Activated CD8-positive, alpha-beta T cell treated with anti-CD3 and anti-CD28 coated beads, Interleukin-2, amount 10 ng/mL, durations not matched to agents 7 days and 5 days (primary cell): ENCODE results near the gene DRC1. TPM values are rescaled to one million over a fixed set of nuclear protein-coding genes. Genes with fewer than 3 reads are reported as not detected.

Source experiments
- ATAC-seq: fragments of 150-1000 bp; cut with Tn5 transposase; one replicate; pipeline ENCODE4 v1.10.0; 2021; ENCODE audit warnings: moderate library complexity
- CTCF ChIA-PET: fragments of 350-600 bp; sonication (Branson Sonifier 250); formaldehyde crosslinking; loops from one replicate; lab custom pipeline; 2021; ENCODE audit warnings: antibody characterized with exemption; lab: Charles Lee
- POLR2A ChIA-PET: fragments of 350-600 bp; sonication (Branson Sonifier 250); formaldehyde crosslinking; loops from one replicate; lab custom pipeline; 2021; ENCODE audit warnings: antibody characterized with exemption; lab: Charles Lee
- DNase-seq: peaks from one replicate; pipeline ENCODE4 v3.0.0-alpha.2; 2020
- H3K27ac Mint-ChIP-seq: one replicate; pipeline ENCODE4 v1.8.0; 2021; ENCODE audit warnings: mild to moderate bottlenecking, mixed read lengths
- H3K27me3 Mint-ChIP-seq: one replicate; pipeline ENCODE4 v1.8.0; 2021; ENCODE audit warnings: low read depth, mixed read lengths
- H3K36me3 Mint-ChIP-seq: one replicate; pipeline ENCODE4 v1.8.0; 2021; ENCODE audit warnings: low read depth, mixed read lengths
- H3K4me1 Mint-ChIP-seq: one replicate; pipeline ENCODE4 v1.8.0; 2021; ENCODE audit warnings: low read depth, mixed read lengths
- H3K4me3 Mint-ChIP-seq: one replicate; pipeline ENCODE4 v1.8.0; 2021; ENCODE audit warnings: mild to moderate bottlenecking, mixed read lengths
- H3K9me3 Mint-ChIP-seq: one replicate; pipeline ENCODE4 v1.8.0; 2022; ENCODE audit warnings: mixed read lengths; ENCODE audit not compliant: insufficient read depth
- total RNA-seq, 2 experiments: library from RNA; stranded (reverse); gene quantifications; one replicate each; pipeline ENCODE4 v1.2.3, GENCODE V29; 2021

The DRC1 gene
- total RNA-seq, 2 experiments from 2014 or later, result not detected

DNA sequence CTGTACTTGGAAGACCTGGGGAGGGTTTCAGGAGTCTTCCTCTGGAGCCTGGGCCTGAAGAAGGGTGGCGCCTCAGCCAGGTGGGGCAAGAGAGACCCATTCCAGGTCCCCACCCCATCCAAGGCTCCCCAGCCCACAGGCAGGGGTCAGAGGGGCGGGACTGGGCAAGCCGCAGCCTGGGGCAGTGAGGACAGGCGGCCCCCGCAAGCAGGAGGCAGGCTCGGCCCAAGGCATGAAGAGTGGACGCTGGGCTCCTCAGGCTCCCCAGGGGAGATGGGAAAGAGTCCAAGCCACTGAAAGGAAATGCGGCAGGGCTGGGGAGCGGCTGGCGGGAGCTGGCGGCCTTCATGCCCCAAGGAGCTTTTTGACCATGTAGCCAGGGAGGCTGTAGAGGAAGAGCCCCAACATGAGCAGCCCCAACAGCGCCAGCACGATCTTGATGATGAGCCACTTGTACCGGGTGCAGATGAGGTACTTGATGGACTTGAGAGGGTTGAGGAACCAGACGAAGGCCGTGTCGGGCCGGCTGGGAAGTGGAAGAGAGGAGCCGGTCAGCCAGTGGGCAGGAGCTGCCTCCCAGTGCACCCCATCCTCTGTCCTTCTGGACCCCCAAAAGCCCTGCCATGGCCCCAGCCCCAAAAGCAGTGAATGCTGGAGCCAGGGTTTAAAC lies 56.1 kb downstream of the DRC1 start:
- Mint-ChIP-seq H3K36me3 (no peaks in the 10 kb centered on the region), H3K9me3 (no peaks in the 10 kb centered on the region), H3K27me3 (peaks cover 3% of the 10 kb centered on the region), H3K4me1 (no peaks in the 10 kb centered on the region), H3K27ac (no peak overlapping the region), H3K4me3 (no peak overlapping the region)
- DNase-seq, result no peak
- CTCF ChIA-PET, result interaction anchor here (2.5 kb wide), 1 partner anchor 11 kb away, joined by 7 read pairs; no protein-coding TSS in a partner anchor
- ATAC-seq, result no peak
- POLR2A ChIA-PET, result no interaction called here

DNA sequence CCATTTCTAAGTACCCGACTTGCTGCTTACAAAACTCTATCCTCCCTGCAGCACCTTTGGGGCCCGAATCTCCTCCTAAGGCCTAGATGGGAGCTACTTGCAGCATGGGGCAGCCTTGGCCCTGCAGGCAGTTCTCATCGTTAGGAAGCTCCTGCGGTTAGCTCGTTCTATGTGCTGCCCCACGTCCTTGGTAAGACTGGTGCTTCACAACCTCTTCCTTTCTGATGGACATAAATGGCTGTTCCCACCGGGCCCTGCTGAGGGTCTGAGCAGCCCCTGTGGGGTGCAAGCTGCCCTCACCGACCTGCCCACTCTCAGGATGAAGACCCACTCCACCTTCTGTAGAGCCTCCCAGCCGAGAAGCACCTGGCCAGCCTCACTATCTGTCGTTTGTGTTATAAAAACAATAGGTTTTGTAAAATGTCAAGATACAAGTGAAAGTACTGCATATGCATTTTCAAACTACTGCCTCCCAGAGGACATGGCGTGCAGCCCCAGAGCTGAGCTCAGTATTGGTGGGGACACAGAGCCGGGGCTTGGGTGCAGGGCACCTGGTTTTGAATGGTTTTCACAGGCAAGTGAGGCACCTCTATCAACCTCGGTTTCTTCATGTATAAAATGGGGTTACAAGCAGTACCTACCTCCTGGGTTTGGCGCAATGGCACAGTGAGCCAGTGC lies 56.8 kb downstream of the DRC1 start:
- Mint-ChIP-seq H3K4me3 (no peak overlapping the region), H3K36me3 (no peaks in the 10 kb centered on the region), H3K4me1 (no peaks in the 10 kb centered on the region), H3K27ac (no peak overlapping the region), H3K9me3 (no peaks in the 10 kb centered on the region), H3K27me3 (no peaks in the 10 kb centered on the region)
- ChIA-PET CTCF (interaction anchor here (2.5 kb wide), 1 partner anchor 11 kb away, joined by 7 read pairs; no protein-coding TSS in a partner anchor), POLR2A (no interaction called here)
- DNase-seq (no peak), ATAC-seq (no peak)

DNA sequence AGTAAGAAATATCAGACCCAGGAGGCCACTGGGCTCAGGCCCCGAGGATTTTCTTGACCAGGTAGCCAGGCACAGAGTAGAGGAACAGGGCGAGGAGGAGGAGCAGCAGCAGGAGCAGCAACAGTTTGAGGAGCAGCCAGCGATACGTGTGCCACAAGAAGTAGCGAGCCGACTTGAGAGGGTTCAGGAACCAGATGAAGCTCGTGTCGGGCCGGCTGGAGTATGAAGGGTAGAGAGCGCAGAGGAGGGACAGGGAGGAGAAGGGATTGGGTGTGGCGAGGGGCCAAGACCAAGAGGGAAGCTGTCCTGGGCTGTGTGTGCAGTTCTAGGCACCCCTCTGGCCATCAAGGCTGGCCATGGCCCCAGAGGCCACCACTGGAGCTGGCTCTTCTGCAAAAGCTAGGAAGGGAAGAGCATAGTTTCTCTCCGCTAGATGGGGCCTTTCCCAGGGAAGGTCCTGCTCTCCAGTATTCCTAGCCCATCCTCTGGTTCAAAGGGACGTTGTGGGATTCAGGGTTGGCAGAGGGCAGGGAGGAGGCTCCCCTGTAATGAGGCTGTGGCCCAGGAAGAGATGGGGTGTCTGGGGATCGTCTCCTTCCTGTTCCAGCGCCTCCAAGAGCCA lies 58.4 kb downstream of the DRC1 start:
- Mint-ChIP-seq H3K4me3 (no peak overlapping the region), H3K4me1 (no peaks in the 10 kb centered on the region), H3K36me3 (no peaks in the 10 kb centered on the region), H3K27me3 (no peaks in the 10 kb centered on the region), H3K9me3 (no peaks in the 10 kb centered on the region), H3K27ac (no peak overlapping the region)
- ChIA-PET POLR2A (no interaction called here), CTCF (interaction anchor here (2.5 kb wide), 1 partner anchor 9 kb away, joined by 7 read pairs; no protein-coding TSS in a partner anchor)
- ATAC-seq, result no peak
- no peak for DNase-seq

DNA sequence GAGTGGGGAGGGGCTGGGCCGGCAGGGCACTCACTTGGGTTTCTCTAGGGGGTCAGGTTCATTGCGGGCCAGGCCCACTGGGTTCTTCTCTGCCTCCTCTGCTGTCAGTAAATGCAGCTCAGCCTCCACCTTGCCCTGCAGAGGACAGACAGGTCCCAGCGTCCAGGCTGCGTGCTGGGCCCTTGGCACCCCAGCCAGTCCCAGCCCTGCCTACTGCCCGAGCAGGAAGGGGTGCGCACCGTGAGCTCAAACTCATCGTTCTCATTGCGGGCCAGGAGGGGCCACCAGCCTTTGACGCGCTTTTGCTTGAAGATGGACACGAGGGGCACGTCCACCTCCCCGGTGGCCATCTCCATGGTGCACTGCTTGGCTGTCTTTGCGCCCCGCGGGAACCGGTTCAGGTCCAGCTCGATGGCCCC lies 58.9 kb downstream of the DRC1 start:
- CTCF ChIA-PET, result no interaction called here
- no peak overlapping the region for H3K4me3 Mint-ChIP-seq

DNA sequence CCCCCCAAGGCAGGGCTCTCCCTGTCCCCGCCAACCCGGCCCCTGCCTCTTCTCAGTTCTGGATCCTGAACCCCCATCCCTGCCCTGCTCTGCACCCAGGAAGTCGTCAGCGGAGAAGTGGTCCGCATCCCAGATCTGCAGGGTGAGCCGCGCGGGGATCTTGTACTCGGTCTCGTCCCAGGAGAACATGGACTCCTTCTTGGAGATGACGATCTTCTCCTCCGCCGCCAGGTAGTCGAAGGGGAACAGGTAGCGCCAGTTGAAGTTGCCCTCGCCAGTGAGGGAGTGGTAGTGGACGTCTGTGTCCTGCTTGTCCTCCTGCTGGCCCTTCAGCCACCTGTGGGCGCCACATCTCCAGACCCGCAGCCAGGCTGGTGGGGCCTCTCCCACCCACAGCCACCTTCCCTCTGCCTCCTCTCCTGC lies 59.9 kb downstream of the DRC1 start:
- H3K27me3 Mint-ChIP-seq, result no peaks in the 10 kb centered on the region
- CTCF ChIA-PET, result no interaction called here
- H3K27ac Mint-ChIP-seq, result no peak overlapping the region
- no peak overlapping the region for H3K4me3 Mint-ChIP-seq
- H3K4me1 Mint-ChIP-seq, result no peaks in the 10 kb centered on the region
- no peaks in the 10 kb centered on the region for H3K36me3 Mint-ChIP-seq
- ATAC-seq, result no peak
- no peak for DNase-seq
- no peaks in the 10 kb centered on the region for H3K9me3 Mint-ChIP-seq
- POLR2A ChIA-PET, result no interaction called here

More for the DNA sequence above, 58.9 kb downstream of the DRC1 start:
- Mint-ChIP-seq H3K36me3 (no peaks in the 10 kb centered on the region), H3K9me3 (no peaks in the 10 kb centered on the region), H3K27me3 (no peaks in the 10 kb centered on the region), H3K27ac (no peak overlapping the region), H3K4me1 (no peaks in the 10 kb centered on the region)
- POLR2A ChIA-PET, result no interaction called here
- DNase-seq, result no peak
- ATAC-seq, result no peak

DNA sequence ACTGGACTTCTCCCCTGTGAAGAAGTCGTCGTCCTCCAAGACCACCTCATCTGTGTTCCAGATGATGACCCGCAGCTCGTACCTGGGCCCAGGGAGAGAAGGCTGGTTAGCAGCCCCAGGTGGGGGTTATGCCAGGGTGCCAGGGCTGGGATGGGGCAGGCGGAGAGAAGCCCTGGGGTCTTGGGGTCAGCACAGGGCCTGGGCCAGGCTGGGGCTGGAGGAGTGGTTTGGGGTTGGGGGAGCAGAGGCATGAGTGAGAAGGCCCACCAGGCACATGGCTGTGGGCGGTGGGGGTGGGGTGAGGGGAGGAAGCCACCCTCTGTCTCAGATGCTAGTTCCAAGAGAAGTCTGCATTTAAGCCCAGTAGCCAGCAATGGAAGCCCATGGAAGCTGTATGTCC lies 60.4 kb downstream of the DRC1 start:
- Mint-ChIP-seq H3K9me3 (no peaks in the 10 kb centered on the region), H3K4me3 (no peak overlapping the region), H3K4me1 (no peaks in the 10 kb centered on the region), H3K27me3 (no peaks in the 10 kb centered on the region), H3K27ac (no peak overlapping the region), H3K36me3 (no peaks in the 10 kb centered on the region)
- DNase-seq (no peak), ATAC-seq (no peak)
- CTCF ChIA-PET, result no interaction called here
- POLR2A ChIA-PET, result no interaction called here

DNA sequence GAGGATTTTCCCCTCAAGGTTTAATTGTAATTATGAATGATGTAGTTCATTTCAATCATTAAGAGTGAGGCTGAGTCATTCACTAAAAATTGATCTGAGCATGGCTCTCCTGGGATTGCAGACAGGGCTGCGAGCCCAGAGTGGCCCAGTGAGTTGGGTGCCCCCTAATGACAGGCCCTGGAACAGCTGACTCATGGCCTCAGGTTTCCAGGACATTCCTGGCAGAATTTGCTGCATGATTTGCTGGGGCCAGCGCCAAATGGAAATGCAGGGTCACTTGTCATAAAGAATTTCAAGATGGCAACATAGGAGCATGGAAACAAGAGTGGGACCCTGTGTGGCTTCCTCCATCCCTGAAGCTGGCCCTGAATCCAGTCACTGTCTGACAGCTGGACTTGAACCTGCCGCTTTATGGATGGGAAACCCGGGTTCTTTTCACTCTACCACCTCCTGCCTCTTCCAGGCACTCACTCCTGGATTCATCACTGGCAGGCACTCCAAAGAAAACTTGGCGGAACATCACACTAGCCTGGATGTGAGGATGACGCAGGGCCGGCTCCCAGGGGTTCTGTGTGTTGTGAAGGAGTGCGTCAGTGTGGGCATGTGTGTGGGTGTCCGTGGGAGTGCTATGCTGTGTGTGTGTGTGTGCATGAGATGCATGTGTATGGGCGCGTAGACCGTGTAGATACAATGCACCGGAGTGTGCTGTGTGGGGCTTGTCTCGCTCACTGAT lies 61.0 kb downstream of the DRC1 start:
- DNase-seq, result no peak
- ChIA-PET CTCF (no interaction called here), POLR2A (no interaction called here)
- no peak for ATAC-seq
- Mint-ChIP-seq H3K4me3 (no peak overlapping the region), H3K4me1 (no peaks in the 10 kb centered on the region), H3K27me3 (no peaks in the 10 kb centered on the region), H3K9me3 (no peaks in the 10 kb centered on the region), H3K27ac (no peak overlapping the region), H3K36me3 (no peaks in the 10 kb centered on the region)

DNA sequence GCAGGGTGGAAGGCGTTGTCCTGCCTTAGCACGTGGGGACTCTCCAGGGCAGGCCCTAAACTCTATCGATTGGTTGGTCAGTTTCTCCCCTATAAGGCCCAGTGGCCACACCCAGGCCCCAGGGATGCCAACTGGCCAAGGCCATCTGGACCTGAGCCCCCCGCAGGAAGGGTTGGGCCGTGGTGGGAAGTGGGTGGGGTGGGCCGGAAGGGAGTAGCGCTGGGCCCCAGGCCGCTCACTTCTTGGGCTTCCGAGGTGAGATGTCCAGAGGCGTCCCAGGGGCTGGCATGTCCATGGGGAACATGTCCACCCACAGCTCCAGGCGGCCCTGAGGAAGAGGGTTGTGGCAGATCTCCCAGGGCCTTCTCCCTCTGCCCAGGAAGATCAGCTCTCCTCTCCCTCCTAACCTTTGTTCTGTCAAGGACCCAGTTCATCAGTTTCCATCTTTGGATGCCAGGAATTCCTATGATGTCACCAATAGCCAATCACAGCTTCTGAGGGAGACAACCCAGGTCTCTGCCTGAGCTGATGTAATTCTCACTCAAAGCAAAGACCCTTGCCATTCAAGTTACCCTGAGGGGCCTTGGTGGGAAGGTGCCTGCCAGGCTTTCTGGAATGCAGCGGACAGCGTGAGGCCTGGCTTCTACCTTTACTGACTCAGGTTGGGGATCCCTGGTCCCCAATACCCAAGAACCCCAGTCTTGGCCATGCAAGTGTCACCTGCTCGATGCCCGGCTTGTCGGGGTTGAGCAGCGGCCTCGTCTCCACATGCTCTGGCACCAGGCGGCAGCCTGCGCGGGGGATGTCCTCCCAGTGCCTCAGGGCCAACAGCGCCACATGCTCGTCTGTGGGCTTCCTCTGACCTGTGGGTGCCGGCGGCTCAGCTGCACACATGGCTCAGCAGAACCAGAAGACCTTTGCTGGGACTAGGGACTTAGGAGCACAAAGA lies 61.8 kb downstream of the DRC1 start:
- ChIA-PET CTCF (no interaction called here), POLR2A (no interaction called here)
- Mint-ChIP-seq H3K4me3 (no peak overlapping the region), H3K27ac (no peak overlapping the region), H3K36me3 (peaks cover 3% of the 10 kb centered on the region), H3K27me3 (no peaks in the 10 kb centered on the region), H3K9me3 (no peaks in the 10 kb centered on the region), H3K4me1 (no peaks in the 10 kb centered on the region)
- DNase-seq (no peak), ATAC-seq (no peak)

DNA sequence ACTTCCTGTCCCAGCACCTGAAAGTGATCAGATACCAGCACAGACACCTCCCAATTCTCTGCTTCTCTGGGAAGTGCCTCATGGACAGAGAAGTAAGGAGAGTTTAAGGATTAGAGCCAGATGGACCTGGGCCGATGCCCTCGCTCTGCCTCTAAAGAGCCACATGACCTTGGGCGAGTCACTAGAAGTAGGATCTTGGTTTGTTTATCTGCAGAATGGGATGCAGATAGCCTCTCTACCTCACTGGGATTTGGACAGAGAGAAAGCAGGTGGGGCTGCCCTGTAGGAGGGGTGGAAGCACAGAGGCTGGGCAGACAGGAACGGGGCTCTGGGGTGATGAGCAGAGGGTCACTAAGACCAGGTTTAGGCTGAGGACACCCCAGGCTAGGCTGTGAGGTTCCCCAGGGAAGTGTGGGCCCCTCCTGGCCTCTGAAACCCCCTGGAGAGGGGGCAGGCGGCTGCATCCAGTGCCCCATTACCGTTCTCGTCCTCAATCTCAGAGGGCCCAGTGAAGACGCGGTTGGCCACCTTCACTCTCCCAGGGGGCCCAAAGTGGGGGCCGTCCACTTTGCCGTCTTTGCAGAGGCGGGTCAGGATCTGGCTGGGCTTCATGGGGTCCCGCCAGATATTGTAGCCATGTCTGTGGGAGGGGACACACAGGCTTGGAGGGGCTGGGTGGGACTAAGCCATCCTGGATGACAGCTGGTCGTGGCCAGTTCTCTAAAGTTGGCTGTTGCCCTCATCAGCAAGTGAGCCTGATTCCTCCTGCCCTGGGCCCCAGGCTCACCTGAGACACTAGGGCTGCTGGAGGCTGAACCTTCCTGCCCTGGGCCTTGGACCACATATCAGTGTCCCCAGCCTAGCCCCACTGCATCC lies 62.9 kb downstream of the DRC1 start:
- no peaks in the 10 kb centered on the region for H3K4me1 Mint-ChIP-seq
- H3K9me3 Mint-ChIP-seq, result peaks cover 3% of the 10 kb centered on the region
- CTCF ChIA-PET, result no interaction called here
- DNase-seq (no peak), ATAC-seq (no peak)
- no peak overlapping the region for H3K27ac Mint-ChIP-seq
- POLR2A ChIA-PET, result no interaction called here
- H3K36me3 Mint-ChIP-seq, result peaks cover 12% of the 10 kb centered on the region
- no peaks in the 10 kb centered on the region for H3K27me3 Mint-ChIP-seq
- no peak overlapping the region for H3K4me3 Mint-ChIP-seq

DNA sequence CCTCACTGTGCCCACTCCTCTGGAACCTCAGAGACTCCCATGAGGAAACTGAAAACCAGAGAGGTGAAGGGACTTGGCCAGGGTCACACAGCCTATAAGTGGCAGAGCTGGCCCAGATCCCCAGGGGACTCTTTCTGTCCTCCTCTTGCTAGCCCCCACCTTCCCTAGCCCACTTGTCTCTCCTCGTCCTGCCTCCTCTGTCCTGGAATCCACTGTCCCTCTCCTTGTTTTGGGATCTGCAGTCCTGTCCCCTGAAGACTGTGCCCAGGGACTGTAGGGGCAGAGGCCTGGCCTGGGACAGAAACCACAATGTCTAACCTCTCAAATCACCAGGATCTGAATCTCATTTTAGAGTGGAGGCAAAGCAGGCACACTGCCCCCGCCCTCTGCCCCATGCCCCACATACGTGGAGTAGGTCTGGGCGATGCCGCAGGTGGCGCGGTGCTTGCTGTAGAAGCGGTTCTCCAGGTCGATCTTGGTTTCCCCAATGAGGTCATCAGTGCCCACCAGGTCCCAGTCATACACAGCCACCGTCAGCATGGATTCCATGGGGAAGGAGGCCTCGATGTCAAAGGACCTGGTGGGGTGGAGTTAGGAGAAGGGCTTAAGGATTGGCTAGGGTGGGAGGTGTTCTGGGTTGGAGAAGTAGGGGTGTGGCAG lies 63.7 kb downstream of the DRC1 start:
- POLR2A ChIA-PET, result interaction anchor here (0.6 kb wide), 1 partner anchor 992 kb away, joined by 3 read pairs; no protein-coding TSS in a partner anchor
- ATAC-seq (no peak), DNase-seq (no peak)
- Mint-ChIP-seq H3K27me3 (no peaks in the 10 kb centered on the region), H3K27ac (no peak overlapping the region), H3K9me3 (peaks cover 3% of the 10 kb centered on the region), H3K4me3 (no peak overlapping the region), H3K4me1 (no peaks in the 10 kb centered on the region), H3K36me3 (peaks cover 17% of the 10 kb centered on the region)
- CTCF ChIA-PET, result no interaction called here
